HG02970 (cell line): Measurements from ENCODE around the gene TMTC1.

Source experiments
- ATAC-seq: cut with Tn5 transposase; IDR thresholded peaks from one replicate; pipeline ENCODE4 v1.9.1; 2021; ENCODE audit warnings: mild to moderate bottlenecking, moderate library complexity, moderate number of reproducible peaks; ENCODE audit not compliant: unreplicated experiment, low FRiP score

The TMTC1 gene

DNA sequence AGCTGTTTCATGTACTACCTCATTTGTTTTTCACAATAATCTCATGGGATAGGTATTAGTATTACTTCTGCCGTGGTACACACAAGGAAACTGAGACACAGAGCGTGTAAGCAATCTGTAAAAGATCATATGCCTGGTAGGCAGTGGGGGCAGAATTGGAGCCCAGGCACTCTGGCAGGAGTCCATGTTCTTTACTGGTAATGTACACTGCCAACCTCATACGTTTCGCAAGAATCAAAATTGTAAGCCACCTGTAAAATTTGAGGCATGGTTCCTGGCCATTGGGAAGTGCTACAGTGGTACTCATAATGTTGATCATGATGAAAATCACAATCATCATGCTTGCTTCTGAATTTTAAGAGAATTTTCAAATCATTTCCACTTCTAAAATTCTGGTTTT lies 40.7 kb downstream of the TMTC1 start:
- no peak for ATAC-seq

DNA sequence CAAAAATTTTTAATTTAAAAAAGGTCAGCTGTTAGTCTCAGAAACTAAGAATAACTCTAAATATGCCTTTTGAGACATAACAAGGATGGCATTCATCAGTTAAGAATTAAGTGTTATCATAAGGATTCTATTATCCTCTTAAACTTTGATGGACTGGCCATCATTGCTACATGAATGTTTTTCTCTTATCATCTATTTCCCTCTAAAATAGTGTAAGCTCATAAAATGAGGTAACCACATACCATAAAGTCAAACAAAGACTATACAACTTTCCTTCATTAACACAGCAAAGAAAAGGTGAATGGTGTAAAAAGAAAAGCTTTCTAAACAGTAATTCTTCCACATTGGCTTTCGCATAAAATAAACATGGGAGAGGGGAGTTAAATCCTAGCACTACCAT lies 41.1 kb downstream of the TMTC1 start:
- no peak for ATAC-seq

DNA sequence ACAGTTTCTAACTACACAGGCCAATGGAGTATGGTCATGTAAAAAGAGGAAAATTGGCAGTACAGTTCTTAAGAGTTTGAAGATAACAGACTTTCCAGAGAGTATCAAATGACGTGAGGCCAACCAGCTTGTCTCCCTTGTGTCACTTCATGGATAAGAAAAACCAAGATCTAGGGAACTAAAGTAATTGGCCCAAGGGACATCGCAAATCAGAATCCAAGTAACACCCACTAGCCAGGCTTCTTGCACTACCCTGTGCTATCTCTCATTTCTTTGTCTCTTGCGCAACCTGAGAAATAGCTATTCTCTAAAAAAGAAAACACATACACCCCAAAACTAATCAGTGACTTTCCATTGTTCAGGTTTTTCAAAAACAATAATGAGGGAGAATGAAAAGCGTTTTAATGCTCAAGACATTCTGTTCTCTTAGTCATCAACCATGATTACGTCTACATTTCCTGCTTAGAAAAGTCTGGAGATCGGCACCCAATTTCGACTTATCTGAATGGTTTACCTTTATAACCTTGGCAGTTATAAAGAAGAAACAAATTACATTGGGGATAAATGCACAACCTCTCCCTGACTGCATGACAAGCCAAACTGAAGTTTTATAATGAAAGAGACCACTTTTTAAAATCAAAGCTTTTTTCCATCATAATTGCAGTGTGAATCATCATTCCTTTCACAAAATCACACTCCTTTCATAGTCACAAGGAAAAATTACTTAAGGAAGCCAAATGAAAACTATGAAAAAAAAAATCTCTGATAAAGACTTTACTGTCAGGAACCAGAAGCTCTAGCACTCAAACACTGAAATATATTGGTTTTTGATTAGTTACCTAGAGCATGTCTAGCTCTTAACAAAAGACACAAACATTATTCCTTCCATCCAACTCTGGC lies 42.1 kb downstream of the TMTC1 start:
- ATAC-seq = no peak

DNA sequence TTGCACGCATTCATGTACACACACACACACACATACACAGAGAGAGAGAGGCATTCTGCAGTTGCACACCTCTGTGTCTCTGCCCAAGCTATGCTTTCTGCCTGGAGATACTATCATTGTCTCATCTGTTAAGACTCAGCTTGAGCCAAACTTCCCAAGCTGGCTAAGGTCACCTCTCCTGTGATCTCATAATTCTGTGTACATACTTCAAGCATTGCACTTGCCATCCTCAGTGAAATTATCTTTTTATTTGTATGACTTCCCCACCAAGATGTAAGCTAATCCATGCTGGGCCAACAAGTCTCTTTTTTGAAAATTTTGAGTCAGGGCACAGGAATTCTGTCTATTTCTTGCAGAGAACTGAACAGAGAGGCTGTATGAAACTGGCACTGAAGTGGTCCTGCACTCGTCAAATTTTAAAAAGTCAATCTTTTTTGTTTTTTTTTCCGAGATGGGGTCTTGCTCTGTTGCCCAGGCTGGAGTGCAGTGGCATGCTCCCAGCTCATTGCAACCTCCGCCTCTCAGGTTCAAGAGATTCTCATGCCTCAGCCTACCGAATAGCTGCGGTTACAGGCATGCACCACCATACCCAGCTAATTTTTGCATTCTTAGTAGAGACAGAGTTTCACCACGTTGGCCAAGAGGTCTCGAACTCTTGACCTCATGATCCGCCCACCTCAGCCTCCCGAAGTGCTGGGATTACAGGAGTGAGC lies 44.3 kb downstream of the TMTC1 start:
- ATAC-seq = no peak

DNA sequence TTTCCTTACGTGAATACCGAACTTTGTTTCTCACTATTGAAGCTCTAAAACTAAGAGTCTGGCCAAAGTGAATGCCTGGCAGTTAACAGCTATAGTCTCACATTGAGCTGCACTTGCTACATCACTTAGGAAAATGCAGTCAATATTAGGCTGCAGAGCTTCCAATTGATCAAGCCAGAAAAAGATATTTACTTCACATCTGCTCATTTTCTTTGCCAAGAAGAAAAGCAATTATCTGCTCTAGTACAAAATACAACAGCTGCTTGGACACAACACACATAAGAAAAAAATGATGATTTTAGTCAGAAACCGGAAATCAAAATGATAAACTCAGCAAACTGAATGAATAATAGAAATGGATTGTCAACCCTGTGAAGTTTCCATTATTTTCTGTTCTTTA lies 45.4 kb downstream of the TMTC1 start:
- ATAC-seq = no peak

DNA sequence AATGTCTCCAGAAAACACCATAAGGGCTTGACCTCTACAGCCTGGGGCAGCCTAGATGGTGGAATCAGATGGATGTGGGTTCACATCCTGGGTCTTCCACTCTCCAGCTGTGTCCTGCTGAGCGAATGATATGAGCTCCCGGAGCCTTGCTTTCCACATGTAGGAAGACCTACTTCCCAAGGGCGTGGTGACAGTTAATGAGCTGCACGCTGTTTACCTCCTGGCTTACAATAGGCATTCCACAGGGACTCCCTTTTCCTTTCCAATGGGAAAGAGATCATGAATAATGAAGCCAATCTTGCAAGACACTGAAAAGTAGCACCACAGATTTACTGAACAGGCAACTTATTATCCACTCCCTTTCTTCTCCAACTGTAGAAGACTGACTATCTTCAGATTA lies 46.1 kb downstream of the TMTC1 start:
- no peak for ATAC-seq

DNA sequence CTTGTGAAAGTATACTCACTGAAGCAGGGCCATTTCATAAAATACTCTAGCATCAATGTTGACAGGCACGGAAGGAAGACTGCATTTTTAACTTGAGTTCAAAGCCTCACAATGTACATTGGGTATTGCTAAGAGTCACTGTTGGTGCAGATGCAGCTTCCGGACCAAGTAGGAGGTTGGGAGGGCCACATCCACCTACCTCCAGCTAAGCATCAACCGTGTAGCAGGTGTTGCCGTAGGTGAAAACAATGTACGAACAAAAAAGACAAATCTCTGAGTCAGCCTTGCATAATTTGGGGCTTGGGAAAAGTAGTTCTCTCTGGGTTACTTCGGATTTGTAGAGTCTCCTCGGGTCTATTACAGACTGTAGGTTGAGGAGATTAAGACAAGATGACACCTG lies 48.1 kb downstream of the TMTC1 start:
- no peak for ATAC-seq

DNA sequence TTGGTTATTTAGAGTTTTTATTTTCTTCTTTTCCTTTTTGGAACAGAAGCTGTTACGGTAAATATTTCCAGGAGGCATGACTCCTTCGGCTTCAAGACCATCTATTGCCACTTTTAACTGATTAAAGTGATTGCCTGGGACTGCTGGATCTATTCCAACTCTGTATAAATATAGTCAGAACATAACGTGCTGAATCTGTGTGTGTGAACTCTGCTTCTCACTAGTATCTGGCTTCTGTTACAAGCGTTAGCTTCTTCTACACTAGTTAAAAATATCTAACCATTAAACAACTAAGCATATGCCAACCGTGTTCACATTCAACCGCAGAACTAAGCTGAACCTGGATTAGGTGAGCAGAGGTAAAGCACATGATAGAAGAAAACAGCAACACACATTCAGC lies 49.0 kb downstream of the TMTC1 start:
- ATAC-seq = no peak

DNA sequence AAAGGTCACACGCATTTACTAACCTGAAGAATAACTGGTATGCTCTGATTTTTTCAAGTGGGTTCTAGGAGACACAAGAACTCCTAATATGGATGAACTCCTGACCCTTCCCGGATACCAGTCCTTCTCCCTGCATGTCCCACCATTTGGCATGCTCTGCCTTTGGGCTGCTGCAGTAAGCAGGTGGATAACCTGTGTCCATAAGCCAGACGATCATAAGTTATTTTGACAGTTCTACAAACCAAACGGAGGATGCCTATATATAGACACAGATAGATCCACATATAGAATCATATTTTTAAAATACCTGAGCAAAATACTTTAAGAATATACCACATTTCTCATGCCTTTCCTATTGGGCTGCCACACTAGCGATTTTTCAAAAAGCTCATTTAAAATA lies 49.4 kb downstream of the TMTC1 start:
- no peak for ATAC-seq

DNA sequence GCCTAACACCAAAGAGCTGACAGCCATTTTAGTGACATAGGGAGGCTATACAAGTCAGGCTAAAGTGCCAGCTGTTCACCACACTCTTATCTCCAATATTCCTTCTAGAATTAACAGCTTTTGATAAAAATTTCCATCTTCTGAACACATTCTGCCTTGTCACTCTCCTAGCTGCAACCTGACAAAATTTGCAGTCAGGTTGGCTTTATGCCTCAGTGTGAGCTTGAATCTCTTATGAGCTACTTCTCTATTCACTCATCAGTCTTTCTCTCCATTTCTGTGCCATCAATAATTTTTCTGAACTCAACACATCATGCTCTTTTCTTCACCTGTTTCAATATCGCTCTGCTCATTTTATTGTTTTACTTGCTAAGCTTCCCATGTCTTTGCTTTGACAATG lies 50.2 kb downstream of the TMTC1 start:
- no peak for ATAC-seq

DNA sequence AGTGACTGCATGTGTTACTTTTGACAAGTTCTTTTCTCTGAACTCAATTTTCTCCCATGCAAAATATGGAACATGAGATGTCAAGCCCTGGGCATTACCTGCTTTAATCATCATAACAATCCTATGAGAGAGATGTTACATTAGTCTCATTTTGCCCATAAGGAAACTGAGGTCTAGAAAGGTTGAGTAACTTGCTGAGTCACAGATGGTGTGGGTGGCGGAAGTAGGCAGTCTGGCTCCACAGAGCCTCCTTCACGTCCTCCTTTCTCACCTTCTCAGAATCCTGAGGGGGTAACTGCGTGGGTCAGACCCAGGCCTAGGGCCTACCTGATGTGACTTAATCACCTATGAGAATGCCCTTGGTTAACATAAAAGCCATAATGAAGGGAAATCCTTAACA lies 50.7 kb downstream of the TMTC1 start:
- ATAC-seq = no peak

DNA sequence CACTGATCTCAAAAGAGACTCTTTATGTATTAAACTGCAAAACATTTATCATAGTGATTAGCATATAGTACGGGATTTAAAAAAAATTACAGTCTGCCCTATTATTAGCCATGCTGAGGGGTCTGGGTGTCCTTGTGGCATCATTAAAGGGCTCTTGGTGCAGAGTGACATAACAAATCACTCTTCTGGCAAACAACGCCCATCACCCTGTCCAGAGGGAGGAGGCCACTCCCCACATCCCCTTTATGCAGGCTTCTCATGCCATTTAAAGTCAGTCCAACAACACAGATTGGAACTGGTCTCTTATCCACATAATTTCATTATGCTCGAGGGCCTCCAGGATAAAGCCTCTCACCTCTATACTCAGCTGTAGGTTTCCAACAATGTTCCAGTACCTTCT lies 51.1 kb downstream of the TMTC1 start:
- no peak for ATAC-seq

DNA sequence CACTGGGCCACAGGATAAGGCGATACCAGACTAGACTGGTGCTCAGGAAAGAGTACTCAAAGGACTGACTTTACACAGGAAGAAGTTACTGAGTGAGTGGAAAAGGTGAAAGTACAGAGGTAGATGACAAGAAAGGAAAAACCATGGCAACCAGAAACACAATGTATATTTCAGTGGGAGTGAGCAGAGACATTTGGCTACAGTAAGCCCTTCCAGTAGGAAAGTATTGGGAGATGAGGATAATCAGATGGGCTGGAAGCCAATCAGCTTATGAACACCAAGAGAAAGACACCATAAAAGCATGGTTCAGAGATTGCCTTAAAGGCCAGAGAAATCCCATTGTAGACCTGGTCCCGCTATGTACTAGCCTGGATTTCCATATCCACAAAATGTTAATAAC lies 51.6 kb downstream of the TMTC1 start:
- no peak for ATAC-seq

DNA sequence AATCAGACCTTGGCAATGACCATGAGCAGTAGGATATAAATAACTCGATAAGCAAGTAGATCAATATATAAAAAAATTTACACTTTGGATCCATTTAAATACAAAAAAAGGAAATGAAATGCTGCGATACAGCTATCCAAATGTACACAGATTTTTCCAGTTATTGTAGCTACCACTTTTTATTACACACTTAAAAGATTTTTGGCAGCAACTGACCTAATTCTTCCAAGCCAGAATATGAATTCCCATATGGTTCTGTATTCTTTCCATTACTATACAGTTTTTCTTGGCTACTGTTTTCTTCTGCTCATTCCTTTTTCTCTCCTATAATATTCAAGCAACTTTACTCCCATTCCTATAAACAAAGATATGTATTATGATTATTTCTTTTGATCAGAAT lies 52.2 kb downstream of the TMTC1 start:
- ATAC-seq = no peak

DNA sequence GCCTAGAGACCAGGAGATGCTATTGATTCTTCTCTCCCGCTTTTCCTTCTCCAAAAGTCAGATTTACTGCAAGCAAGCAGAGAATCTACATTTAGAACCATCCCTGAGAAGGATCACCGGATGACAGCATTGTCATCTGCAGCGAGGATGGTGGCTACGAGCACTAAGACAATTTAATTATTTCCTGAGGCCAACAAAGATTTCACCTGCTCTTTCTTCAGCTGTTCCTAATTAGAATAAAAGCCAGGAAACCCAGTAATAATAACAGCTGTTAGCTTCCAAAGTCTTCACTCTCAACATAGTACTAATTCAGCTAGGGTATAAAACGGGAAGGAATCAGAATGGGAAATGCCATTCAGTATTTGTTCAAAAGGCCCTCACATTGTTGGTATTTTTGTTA lies 53.3 kb downstream of the TMTC1 start:
- no peak for ATAC-seq

DNA sequence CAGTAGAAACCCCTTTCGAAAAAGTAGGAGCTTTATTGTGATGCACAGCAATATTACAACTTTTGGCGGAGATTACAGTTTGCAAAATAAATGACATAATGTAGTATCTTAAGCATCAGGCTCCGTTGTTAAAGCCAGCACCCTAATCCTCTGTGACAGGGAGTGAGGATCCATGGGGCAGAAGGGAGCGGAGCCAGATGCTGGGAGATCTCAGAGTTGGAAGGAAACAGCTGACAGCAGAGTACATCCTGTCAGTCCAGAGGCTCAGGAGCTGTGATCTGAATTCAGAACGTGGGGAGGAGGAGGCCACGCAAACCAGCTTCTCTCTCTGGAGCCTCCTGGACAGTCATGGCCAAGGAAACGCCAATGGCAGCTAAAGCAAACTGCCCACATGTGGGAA lies 55.7 kb downstream of the TMTC1 start:
- no peak for ATAC-seq

DNA sequence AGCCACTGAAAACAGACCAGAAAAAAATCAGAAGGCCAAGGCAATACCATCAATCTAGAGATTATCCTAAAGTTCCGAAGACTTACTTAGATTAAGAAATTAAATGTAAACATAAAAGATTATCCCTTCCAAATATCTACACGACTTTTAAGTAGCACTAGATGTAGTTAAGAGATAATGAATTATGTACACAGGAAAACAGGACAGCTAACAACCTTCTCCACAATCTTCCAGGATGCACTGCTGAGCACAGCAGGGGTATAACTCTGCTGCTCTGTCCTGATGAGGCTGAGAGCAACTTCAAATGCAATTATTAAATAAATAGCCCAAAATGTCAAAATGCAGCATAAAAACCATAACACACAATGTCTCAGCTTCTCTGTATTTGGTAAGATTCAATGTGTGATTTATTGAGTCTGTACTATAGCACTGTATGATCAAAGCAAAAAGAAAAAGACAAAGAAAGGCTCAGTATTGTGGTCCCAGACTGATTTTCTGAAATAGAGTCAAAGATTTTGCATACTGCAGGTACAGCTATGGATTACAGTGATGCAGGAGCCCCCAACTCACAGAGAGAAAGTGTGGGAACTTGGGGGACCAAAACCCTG lies 56.9 kb downstream of the TMTC1 start:
- no peak for ATAC-seq

DNA sequence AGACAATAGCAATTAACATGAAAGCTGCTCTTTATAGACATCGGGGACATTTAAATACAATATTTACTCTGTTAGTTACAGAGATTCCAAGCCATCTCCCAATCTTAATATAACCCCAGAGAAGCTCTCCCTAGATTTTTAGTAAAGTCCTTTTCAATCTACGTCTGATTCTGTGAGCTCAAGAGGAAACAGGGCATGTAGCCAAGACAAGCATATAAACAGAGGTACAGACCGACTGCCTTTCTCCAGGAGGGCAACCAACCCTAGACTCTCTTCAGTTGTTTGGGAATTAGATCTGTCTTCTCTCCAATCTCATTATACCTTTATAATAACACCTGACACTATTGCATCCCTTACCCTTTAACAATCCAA lies 57.4 kb downstream of the TMTC1 start:
- no peak for ATAC-seq

DNA sequence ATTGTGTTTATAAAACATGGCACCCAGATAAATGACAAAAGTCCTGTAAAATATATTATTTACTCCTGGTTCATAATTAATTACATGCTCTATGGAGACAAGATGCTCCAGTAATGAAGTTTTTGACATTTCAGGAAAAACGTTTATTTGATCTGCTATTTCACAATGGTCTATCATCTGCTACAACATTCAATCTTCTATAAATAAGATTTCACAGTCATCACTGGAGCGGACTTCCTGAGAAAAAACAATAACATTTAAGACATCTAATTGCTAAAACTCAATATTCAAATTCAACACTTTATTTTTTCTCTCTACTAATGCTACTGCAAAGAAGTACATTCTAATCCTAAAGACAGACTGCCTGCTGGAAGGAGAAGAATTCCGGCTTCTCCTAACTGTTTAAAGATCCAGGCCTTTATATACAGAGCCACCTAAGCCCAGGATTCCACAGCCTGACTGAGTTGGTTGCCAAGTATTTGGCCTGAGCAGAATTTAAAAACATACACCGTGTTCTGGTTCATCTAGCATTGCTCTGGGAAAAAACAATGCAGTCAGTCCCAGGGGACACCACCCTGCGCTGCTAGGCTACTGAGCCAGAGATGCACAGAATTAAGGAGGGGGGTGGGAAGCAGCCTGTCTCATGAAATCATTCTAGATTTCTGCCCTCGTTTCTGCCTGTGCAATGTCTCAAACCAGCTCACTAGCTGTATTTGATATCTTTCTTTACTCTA lies 58.0 kb downstream of the TMTC1 start:
- no peak for ATAC-seq

DNA sequence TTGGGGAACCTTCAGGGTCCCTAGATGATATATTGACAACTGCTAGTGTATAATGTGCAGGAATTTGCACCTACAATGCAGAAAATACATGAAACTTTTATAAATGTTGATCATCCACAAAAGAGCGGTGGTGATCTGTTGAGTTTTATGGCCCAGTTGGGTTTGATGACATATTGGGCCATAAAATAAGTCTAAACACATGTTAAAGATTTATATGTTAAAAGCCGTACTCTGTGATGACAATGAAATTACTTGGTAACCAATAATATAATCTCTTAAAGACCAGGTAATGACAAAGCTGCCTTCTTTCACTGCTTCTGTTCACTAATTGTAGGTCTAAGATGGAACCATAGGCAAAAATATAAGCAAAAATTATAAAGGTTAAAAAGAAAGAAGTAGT lies 61.6 kb downstream of the TMTC1 start:
- ATAC-seq = no peak

DNA sequence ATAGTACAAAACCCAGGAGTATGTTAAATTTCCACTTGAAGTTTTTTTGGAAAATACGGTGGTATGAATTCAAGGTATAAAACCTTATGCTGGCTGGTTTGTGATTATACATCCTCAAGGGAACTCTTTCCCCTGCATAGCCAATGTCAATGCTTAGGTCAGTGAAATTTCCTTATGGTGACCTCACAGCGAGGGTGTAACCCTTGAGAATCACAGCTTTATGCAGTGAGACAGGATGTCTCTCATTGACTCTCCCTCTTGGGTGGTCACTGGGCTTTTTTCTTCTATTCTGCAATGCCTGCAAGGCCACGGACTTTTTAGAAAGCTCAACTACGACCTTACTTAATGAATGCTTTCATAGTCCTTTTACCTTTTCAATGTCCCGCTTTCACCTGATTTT lies 64.4 kb downstream of the TMTC1 start:
- no peak for ATAC-seq
